HEK293T (cell line): ENCODE data around the gene CD226.

Experiments
- ARNT ChIP-seq: fragments of 450-650 bp; IDR thresholded peaks from 2 replicates; pipeline ENCODE4 v1.6.1; 2017; ENCODE audit warnings: mild to moderate bottlenecking
- BHLHE40 ChIP-seq: fragments of 450-650 bp; IDR thresholded peaks from 2 replicates; pipeline ENCODE4 v1.6.1; 2016; ENCODE audit warnings: mild to moderate bottlenecking, moderate library complexity, borderline replicate concordance
- CTBP1 ChIP-seq: fragments of 450-650 bp; IDR thresholded peaks from 2 replicates; pipeline ENCODE4 v1.6.1; 2016; ENCODE audit warnings: borderline replicate concordance
- ELF4 ChIP-seq: fragments of 450-650 bp; IDR thresholded peaks from 2 replicates; pipeline ENCODE4 v1.6.1; 2017; ENCODE audit warnings: antibody characterized with exemption
- FOXM1 ChIP-seq: fragments of 450-650 bp; IDR thresholded peaks from 2 replicates; pipeline ENCODE4 v1.6.1; 2017; ENCODE audit warnings: mild to moderate bottlenecking, borderline replicate concordance
- LEF1 ChIP-seq: fragments of 450-650 bp; IDR thresholded peaks from 2 replicates; pipeline ENCODE4 v1.6.1; 2017; ENCODE audit warnings: mild to moderate bottlenecking, borderline replicate concordance
- NFRKB ChIP-seq: fragments of 450-650 bp; IDR thresholded peaks from 2 replicates; pipeline ENCODE4 v1.6.1; 2016; ENCODE audit warnings: mild to moderate bottlenecking, moderate library complexity
- SP1 ChIP-seq: fragments of 450-650 bp; IDR thresholded peaks from 2 replicates; pipeline ENCODE4 v1.6.1; 2017
- SUZ12 ChIP-seq: fragments of 450-650 bp; IDR thresholded peaks from 2 replicates; pipeline ENCODE4 v1.6.1; 2016; ENCODE audit warnings: mild to moderate bottlenecking
- TARDBP ChIP-seq: fragments of 450-650 bp; IDR thresholded peaks from 2 replicates; pipeline ENCODE4 v1.6.1; 2016
- ZNF384 ChIP-seq: fragments of 450-650 bp; IDR thresholded peaks from 2 replicates; pipeline ENCODE4 v1.6.1; 2016

- TF ChIP-seq SUZ12 (no peak), ZNF384 (no peak), LEF1 (no peak), ARNT (no peak), BHLHE40 (no peak), ELF4 (no peak), TARDBP (no peak), SP1 (no peak), CTBP1 (no peak), NFRKB (no peak), FOXM1 (no peak)
These were observed 32.8 kb upstream of the CD226 start for GRCh38 chr18:69980509-69980908.
